Astrocyte of the spinal cord (primary cell): ENCODE data around the gene PDXP.
A peak's percentile ranks its signal among the peaks of the same experiment; 100 is the strongest.

Experiments used
- DNase-seq: peaks from one replicate; pipeline ENCODE4 v3.0.0; 2011; ENCODE audit warnings: low read depth, low spot score
- H3K4me3 ChIP-seq: 2 replicates; pipeline ENCODE4 v1.5.1; 2011; ENCODE audit warnings: low read depth, mild to moderate bottlenecking, low read length, moderate library complexity
- CTCF ChIP-seq: IDR thresholded peaks from 2 replicates; pipeline ENCODE4 v1.5.1; 2012; ENCODE audit warnings: low read depth, mild to moderate bottlenecking, low read length, inconsistent platforms
- in situ Hi-C: cut with HindIII; loops from 2 replicates; pipeline ENCODE4 v1.10.0; 2017; ENCODE audit warnings: low sequenced_read_pairs

Gene PDXP

GRCh38 chr22:37679670-37680069 is 21.1 kb downstream of the PDXP start:
- no peak overlapping the region for H3K4me3 ChIP-seq
- no peak for DNase-seq
- in situ Hi-C loops, result no loop called here
- TF ChIP-seq CTCF, result no peak

GRCh38 chr22:37680191-37680851 is 21.8 kb downstream of the PDXP start:
- TF ChIP-seq CTCF, result no peak
- H3K4me3 ChIP-seq, result no peak overlapping the region
- in situ Hi-C loops, result no loop called here
- no peak for DNase-seq

GRCh38 chr22:37681001-37681424 is 22.5 kb downstream of the PDXP start:
- peak; percentile 40 for DNase-seq
- TF ChIP-seq CTCF, result no peak
- no peak overlapping the region for H3K4me3 ChIP-seq
- in situ Hi-C loops, result no loop called here

GRCh38 chr22:37681556-37682049 is 23.1 kb downstream of the PDXP start:
- peak; percentile 94 for TF ChIP-seq CTCF
- H3K4me3 ChIP-seq, result no peak overlapping the region
- in situ Hi-C loops, result no loop called here
- peak; percentile 74 for DNase-seq

GRCh38 chr22:37684803-37685615 is 26.5 kb downstream of the PDXP start:
- in situ Hi-C loops, result no loop called here
- H3K4me3 ChIP-seq, result no peak overlapping the region
- DNase-seq, result no peak
- no peak for TF ChIP-seq CTCF

GRCh38 chr22:37686002-37686982 is 27.8 kb downstream of the PDXP start, which contains the start of gene NOL12:
Gene NOL12, plus strand, starts transcription at chr22:37686343. Its CDS starts 50 bp downstream, at chr22:37686393.
- in situ Hi-C loops, result no loop called here

More at GRCh38 chr22:37686002-37686982, 27.8 kb downstream of the PDXP start, which contains the start of gene NOL12:
- DNase-seq, result peak; percentile 90
- H3K4me3 ChIP-seq, result peak within 1 kb of the TSS; percentile 83
- TF ChIP-seq CTCF, result no peak
